ENCODE measurements around the gene CITED1.
"Not testable (repeated sequence)": the region's sequence is repeated elsewhere in the genome, so short reads cannot be mapped to it uniquely, and the experiment has no call there.

Gene CITED1, protein sequence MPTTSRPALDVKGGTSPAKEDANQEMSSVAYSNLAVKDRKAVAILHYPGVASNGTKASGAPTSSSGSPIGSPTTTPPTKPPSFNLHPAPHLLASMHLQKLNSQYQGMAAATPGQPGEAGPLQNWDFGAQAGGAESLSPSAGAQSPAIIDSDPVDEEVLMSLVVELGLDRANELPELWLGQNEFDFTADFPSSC

DNA sequence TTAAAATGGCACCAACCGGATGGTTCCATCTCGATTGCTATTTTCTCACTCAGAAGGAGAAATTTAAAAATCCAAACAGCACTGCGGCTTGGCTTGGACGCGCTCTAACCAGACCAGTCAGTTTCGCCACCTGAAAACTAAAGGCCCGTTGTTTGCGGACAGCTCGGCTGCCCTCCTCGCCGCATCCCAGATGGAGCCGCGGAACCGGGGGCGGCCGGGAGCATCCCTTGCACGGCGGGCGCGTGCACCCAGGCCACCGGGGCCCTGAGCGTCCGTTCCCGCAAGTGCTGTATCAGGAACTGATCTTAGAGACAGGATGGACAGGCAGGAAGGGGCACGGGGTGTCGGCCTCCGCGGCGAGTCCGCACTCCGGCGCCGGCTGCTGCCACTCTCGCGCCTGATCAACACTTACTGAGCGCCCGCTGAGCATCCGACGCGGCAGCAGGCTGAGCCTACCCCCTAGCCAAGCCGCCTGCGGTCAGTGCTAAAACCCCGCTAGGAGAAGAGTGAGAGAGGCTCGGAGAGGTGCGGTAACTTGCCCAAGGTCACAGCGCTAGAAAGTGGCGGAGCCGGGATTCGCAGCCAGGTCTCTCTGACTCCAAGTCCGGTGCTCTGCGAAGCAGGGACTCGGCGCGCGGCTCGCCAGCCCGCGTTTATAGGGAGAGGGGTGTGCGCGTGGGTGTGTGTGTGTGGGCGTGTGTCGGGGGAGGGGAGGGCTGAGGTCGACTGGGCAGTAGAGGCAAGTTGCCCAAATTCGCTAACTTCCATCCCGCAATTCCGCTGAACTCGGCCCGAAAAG lies at the start of gene CITED1:
TSS of gene CITED1 (minus strand) at position 629 of the 799 bp plus-strand sequence. CDS start 3,045 bp downstream, outside the sequence.
- DNase-seq (ENCODE audit: low spot score) = no peak

DNA sequence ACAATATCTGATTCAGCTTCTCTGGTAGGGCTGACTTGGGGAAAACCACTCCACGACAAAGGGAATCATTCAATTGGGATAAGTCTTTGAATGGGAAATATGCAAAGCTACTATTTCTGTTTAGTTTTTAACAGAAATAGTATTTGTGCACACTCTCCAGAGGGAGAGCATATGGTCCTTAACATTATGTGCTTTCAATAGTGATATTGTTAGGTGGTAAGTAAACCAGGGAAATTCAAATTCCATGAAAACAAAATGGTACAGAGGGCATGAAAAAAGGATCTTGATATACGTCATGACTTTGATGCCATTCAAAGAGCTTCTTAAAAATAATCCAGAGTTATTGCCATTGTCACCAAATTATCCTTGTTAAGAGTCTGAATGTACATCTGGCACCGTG lies 47.1 kb upstream of the CITED1 start:
- no peak for DNase-seq (ENCODE audit: low spot score)

DNA sequence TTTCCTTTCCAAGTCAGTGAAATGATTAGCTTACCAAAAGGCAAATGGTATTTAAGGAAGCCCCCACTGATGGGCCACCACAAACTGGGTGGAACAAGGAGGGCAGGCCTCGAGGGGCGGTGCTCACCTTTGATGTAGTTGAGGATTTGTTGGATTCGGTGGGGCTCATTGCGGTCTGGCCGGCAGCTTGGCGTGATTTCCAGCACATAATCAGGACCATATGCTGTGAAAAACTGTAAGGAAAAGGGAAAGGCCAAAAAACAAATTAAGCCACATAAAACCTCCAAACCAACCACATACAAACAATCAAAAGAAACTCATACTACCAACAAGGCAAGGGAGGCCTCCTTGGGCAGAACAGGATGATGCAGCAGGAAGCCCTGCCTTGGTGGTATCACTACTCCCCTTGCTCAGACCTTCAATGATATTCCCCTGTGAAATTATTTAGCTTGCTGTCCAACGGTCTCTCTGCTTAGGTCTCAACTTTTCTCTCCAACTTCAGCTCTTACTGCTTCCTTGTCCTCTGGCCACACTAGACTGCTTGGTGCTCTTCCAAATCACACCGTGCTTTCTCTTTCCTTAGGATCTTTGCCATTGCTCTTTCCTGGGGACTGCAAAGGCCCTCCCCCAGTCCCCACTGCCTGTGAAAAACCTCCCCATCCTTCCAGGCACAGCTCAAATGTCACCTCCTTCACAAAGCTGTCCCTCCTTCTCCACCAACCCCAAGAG lies 46.1 kb upstream of the CITED1 start:
- no peak for DNase-seq (ENCODE audit: low spot score)

DNA sequence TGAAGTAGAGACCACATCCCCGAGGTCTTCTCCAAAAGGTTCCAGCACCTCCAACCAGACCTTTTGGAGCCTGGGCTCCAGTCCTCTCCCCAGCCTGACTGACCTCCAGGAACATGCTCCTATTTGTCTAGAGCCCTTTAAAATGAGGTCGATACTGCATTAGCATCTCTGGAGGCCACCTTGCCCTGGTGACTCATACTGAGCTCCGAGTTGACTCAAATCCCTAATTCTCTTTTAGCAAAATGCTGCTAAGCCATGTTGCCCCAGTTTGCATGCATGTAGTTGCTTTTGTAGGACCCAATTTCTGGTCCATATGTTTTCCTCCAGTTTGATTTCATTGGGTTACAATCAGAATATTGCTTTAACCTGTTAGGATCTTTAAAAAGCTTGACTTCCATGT lies 43.5 kb upstream of the CITED1 start:
- DNase-seq (ENCODE audit: low spot score) = peak; percentile 85

DNA sequence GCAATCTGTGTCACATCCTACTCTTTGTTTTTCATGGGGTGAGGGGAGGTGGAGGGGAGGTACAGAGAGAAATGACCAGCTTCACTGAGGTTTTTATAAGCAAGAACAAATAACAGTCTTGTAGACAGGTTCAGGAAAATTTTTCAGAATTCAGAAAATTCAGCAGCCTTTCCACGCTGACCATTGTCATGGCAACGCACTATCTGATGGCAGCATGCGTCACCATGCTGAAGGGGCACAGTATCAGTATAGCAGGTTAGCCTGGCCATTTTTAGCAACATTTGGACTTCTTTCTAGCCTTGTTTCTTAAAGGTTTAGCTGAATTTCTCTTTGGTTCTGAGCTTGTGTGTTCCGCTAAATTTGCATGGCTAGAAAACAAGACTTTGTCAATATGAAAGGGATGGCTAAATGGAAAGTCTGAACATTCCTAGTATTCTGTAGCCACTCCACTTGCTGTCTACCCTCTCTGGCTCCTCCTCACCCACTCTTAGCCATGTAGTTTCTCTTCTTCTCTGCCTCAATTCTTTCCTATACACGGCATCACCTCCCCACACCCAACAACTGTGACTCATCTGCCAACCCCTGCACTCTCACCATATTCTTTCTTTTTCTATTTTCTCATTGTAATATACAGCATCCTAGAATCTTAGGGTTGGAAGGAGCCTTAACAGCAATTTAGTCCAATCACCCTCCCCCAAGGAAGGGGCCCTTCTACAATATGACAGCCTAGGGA lies 42.7 kb upstream of the CITED1 start:
- DNase-seq (ENCODE audit: low spot score) = peak; percentile 67

DNA sequence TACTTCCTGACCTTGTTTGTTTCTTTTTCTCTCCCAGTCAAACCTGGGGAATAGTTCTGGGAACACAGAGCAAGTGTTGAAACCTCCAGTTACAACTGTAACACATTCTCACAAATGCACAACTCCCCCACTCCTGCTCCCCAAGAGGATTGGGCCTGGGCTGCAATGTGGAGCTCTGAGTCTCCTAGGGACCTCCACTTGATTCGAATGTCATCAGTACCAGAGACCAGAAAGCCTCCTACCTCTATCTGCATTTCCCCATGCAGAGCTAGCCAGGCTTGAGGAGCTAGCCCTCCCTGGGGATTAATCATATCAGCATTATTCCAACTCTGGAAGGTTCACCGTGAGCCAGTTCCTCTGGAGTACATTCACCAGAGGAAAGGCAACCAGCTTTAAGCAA lies 41.7 kb upstream of the CITED1 start:
- no peak for DNase-seq (ENCODE audit: low spot score)

DNA sequence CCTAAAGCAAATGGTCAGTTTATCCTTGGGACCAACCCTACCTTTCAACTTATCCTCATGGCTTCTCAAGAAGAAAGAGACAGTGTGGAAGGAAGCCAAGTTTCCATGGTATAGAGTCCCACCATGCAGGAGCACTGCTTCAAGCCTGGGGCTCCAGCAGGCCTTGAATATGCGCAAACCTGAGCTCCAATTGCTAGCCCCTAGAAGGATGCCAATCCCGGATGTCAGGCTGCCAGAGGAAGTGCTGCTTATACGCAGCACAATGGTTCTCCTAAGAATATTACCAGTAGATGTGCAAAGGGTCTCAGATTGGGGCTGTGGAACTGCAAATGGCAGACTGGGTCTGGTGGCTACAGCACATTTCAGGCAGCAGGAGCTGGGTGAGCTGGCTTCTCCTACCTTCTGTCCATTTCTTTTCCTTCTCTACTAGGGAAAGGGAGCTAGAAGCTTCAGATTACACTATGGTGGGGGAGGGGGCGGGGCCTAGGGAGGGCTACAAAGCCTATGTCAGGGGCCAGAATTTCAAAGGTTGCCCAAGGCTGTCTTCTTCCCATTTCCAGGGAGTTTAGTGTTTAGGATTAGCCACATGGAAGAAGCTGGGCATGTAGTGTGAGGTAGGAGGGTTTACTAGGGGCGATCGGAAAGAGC lies 40.7 kb upstream of the CITED1 start:
- DNase-seq (ENCODE audit: low spot score) = no peak

DNA sequence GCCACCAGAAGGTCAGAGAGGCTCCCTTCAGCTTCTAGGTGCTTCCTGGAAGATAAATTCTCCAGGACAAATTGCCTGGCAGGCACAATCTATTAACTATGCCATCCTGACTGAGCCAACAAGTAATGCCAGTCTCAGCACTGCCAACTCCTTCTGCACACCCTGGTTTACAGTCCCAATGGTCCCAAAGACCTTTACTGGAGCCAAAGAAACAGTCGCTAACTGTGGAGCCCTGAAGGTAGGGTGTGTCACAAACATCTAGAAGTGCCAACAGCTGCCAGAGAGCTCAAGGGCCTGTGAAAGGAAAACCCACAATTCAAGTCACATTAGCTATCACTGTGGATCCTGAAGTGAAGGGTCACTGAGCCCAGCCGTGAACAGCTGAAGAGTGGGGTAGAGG lies 34.9 kb upstream of the CITED1 start:
- no peak for DNase-seq (ENCODE audit: low spot score)

DNA sequence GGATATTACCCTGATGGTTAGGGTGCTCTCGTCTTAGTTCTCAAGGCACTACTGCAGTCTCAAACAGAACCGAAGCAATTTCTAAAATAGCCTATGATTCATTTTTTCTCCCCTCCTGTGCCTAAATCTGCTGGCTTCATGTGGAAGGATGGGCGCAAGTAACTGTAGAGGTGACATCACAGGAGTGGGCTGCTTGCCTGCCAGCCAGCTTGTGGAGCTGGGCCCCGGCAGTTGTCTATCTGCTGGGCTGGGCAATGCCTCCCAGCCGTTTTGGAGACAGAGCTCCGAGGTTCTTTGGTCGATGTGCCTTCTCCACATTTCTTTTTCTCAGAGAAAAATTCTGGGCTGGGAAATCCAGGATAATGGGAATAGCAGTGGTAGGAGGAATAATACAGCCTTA lies 34.3 kb upstream of the CITED1 start:
- no peak for DNase-seq (ENCODE audit: low spot score)

DNA sequence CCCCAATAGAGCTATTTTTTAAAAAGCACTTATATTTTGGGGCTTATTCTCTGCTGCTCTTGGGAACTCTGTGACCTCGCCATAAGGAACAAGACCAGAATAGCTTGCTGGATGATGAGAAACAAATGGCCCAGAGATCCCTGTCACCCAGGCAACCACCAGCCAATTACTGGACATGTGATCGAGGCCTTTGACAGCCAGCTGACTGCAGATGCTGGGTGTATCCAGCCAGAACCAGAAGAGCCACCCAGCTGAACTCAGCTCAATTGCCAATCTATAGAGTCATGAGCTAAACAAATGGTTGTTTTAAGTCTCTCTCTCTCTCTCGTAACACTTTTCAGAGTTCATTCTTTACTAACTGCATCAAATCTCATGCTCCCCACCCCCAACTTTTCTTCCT lies 24.4 kb upstream of the CITED1 start:
- DNase-seq (ENCODE audit: low spot score) = no peak

DNA sequence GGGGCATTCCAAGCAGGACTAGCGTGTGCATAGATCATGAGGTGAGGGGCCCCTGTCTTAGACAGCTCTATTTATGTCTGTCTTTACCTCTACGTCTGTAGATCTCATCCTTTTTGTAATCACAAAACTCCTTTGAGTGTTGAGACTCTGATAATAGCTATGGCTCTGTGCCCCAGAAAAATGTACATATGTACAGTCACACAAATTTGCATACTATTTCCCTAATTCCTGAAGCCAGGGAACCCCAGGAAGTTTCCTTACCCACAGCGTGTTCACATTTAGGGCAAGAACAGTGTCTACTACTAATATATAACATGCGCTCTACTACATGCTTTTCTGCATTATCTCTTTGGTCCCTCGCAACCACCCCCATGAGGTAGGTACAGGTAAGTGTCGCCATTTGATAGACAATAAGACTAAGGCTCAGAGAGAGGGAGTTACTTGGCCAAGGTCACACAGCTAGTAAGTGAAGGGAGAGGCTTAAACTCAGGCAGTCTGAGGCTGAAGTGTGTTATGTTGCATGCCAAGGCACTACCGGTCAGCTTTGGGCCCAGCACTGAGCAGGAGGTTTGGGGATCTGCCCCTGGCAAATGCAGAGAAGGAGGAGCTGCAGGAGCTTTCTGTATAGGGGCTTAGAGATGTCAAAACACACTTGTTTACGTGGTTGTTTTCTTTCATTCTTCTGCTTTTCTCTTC lies 21.0 kb upstream of the CITED1 start:
- no peak for DNase-seq (ENCODE audit: low spot score)

DNA sequence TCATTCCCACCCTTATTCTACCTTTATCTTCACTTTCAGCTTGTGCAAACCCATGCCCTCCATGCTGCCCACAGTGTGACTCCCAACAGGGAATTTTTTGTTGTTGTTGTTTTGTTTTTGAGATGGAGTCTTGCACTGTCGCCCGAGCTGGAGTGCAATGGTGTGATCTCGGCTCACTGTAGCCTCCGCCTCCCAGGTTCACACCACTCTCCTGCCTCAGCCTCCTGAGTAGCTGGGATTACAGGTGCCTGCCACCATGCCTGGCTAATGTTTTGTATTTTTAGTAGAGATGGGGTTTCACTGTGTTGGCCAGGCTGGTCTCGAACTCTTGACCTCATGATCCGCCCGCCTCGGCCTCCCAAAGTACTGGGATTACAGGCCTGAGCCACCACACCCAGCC lies 13.9 kb upstream of the CITED1 start:
- DNase-seq (ENCODE audit: low spot score) = not testable (repeated sequence)

DNA sequence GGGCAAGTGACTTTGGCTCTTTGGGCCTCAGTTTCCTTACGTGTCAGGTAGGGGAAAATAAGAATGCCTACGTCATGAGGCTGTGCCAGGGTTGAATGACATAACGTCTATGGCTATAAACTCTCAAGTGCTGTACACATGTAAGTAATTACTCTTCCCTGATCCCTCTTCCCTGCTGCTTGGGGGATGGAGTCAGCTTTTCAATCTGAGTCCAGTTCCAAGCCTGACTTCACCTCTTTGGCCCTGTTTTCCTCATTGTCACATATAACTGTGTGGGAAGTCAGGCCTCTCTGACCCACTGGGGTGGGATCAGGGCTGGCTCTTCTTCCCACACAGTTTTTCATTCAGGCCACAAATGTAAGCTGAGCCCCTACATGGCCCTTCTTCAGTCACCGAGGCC lies 11.4 kb upstream of the CITED1 start:
- no peak for DNase-seq (ENCODE audit: low spot score)

DNA sequence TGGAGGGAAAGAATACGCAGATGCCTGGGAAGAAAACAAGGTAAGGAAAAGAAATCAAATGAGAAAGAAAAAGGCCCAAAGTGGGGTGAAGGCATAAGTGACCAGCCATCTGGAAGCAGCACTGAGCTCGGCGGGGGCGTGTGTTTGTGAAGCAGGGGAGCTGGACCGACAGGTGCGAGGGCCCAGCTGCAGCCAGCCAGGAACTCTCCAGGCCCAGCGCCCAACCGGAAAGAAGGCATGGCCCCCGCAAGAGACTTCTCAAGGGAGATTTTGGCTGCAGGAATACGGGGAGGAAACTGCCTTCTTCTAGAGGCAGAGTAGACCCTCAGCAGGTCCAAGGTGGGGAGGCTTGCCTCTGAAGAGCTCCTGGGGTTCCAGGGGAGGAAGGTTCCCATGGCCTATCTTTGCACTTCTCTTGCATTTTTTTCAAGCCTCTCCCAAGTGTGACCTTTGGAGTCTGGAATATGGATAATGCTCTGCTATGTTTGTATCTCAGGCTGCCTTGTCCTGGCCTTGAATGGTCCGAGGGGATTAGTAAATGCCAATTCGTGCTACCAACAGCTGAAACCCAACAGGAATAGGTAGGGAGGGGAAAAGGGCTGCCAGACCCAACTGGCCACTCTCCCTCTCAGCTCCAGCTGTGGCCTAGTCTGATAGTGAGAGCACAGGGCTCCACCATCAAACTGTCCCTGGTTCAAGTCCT lies 10.8 kb upstream of the CITED1 start:
- DNase-seq (ENCODE audit: low spot score) = no peak

DNA sequence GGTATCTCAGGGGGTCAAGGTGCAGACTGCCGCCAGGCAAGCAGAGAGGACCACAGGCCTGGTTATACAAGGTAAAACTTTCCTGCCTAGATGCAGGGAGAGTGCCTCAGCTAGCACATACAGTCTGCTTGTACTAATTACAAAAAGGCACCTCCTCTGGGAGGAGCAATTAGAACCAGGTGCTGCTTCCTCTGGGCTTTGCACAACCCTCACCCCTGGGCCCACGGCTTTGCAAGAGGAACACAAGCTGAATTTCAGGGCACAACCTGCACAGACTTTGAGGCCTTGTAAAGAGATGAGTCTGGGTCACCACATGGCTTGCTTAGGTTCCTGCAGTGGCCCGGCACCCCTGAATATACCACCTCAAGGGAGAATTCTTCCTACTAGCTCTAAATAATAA lies 9.2 kb upstream of the CITED1 start:
- no peak for DNase-seq (ENCODE audit: low spot score)

DNA sequence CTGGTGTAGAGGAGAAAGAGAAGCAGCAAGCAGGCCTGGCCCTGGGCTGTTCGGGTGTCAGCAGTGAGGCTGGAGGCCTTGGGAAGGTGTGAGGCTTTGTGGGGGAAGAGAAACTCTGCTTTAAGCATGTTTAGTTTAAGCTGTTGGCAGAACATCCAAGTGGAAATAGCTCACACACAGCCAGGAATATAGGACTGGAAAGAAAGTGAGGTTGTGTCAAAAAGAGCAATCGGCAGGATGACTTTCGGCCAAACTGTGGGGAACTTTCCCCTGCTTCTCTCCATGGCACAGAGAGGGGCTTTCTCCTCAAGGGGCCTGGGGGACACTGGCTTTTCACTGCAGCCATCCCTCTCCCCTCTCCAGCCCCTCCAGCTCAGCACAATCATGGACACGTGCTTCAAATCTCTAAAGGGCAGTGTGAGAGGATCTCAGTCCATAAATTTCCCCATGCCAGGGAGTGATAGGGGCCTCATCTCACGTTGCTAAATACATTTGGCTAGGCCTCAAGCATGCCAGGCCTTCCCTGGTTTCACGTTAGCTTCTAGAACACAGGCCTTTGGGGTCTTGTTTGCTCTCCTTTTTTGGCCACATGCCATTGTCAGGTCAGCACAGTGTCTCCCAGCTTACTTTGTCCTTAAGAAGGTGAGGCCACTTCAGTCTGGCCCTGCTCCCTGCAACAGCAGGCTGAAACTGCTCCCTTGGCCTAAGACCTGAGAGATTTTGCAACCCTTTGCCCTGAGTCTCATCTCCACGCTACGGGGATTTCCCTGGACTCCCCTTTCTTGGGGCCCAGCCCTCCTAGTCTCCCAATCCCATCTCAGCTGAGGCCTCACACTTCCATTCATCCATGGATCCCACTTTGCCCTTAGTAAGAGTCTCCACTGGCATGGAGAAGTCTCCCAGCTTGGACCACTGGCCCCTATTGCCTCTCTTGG lies 8.3 kb upstream of the CITED1 start:
- DNase-seq (ENCODE audit: low spot score) = no peak

DNA sequence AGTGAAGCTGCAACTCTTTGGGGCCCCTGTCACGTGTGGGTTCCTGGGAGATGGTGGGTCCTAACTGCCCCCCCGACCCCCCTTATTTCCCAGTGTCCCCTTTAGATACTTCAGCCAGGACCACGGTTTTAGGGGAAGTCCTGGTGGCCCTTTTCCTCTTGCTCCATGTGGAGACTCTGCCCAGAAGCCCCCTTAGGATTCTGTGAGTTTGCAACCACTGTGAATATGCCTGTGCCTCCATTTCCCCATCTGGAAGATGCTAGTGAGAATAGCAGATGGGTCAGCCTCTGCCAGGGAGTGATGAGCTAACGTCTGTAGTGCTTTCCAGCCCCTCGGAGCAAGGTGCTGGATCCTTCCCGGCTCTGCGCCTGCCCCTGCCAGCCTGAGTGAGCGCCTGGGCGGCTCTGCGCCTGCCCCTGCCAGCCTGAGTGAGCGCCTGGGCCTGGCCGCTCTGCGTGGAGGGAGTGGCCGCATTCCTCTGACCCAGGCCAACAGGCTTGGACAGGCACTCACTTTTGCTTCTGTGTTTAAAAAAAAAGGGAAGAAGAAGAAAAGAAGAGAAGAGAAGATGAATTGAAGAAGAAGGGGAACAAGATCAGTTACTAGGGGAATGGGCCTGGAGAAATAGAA lies 6.7 kb upstream of the CITED1 start:
- DNase-seq (ENCODE audit: low spot score) = no peak

DNA sequence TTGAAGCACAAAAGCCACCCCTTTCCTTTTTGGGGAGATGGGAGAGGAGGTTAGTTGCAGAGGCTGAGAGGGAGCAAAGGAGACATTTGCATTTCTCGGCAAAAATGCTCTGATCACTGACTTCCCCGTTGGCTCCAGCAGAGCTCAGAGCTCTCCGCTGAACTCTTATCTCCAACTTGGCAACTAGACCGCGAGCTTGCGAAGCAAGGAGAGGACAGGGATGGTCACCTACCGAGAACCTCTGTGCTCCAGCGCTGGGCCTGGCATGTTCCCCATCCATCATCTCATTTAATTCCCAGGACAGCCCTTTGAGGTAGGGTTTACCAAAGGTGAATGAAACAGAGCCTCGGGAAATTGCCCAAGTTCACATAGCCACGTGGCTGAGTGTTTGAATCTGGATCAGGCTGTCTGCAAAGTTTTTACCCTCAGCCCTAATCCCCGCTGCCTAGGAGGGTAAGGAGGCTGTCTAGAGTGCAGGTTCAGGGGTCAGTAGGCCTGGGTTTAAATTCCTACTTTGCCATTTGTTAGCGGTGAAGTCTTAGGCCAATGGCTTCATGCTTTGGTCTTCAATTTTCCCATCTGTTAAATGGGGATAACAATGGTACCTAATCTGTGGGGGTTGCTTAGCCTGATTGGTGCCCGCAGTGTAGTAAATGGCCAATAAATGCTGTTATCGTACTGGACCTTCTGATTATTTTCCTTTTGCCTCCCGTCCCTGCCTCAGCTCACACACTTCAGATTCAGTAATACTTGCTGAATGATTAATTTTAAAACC lies 3.8 kb upstream of the CITED1 start:
- DNase-seq (ENCODE audit: low spot score) = no peak

Measured in activated CD4-positive, alpha-beta T cell treated with anti-CD3 and anti-CD28 coated beads, Interleukin-2, Interleukin-4, amounts not matched to agents 100 ng/mL and 50 ng/mL, durations not matched to agents 16 hours and 8 hours (primary cell).